ENCODE results near the gene MUCL1.
"Not testable (repeated sequence)": the region's sequence is repeated elsewhere in the genome, so short reads cannot be mapped to it uniquely, and the experiment has no call there.

GRCh38 chr12:54888428-54888827 lies 34.1 kb downstream of the MUCL1 start:
- TF ChIP-seq CTCF, POLR2A, EP300 (IDR thresholded peaks at IDR 0.05): not testable (repeated sequence)
